HepG2 (cell line): ENCODE results near the gene HMGN4. TPM values are rescaled to one million over a fixed set of nuclear protein-coding genes. Genes with fewer than 3 reads are reported as not detected.

ENCODE experiments used
- ATAC-seq: fragments of 200-7000 bp; cut with Tn5 transposase; 3 replicates; pipeline ENCODE4 v1.9.1; 2020; ENCODE audit warnings: mild to moderate bottlenecking, moderate library complexity
- BruUV-seq: library from RNA; stranded (reverse); fragments of 400-500 nt; replicated peaks from 2 replicates; lab custom pipeline; 2021; lab: Mats Ljungman, UMichigan
- CTCF ChIA-PET: fragments of 300-600 bp; formaldehyde crosslinking; extraction: SDS; loops from one replicate; lab custom pipeline; 2021; ENCODE audit warnings: low total read pairs, inconsistent platforms, low intra/inter-chr PET ratio; lab: Yijun Ruan, JAX
- POLR2A ChIA-PET: fragments of 350-600 bp; sonication (Branson Sonifier 250); formaldehyde crosslinking; loops from one replicate; lab custom pipeline; 2020; ENCODE audit warnings: antibody characterized with exemption, inconsistent platforms; lab: Yijun Ruan, JAX
- DNase-seq: peaks from one replicate; pipeline ENCODE4 v3.0.0-alpha.2; 2015; ENCODE audit warnings: low spot score
- FAIRE-seq: peaks from 3 replicates; lab custom pipeline; 2011; peaks lifted over from hg19 to GRCh38; lab: Jason Lieb, UNC
- H2AFZ ChIP-seq: one replicate; pipeline ENCODE4 v1.6.1; 2011; ENCODE audit warnings: low read length, inconsistent platforms
- H3K27ac ChIP-seq: fragments of 300-600 bp; 3 replicates; pipeline ENCODE4 v1.8.0; 2011; ENCODE audit warnings: mixed run types, mild to moderate bottlenecking, mixed read lengths, low read length, inconsistent platforms; ENCODE audit not compliant: insufficient read depth; ENCODE audit errors: extremely low read length
- H3K27me3 ChIP-seq, 2 experiments: fragments of 200-600 bp in 1 of 2; 2 replicates in 1 of 2; 3 replicates in 1 of 2; pipeline versions ENCODE4 v1.6.0 to v1.8.0; 2011; ENCODE audit warnings: low read length in 2 of 2, mild to moderate bottlenecking in 2 of 2, moderate library complexity in 2 of 2, inconsistent platforms in 1 of 2; ENCODE audit not compliant: insufficient read depth in 2 of 2, control insufficient read depth in 1 of 2
- H3K36me3 ChIP-seq, 2 experiments: fragments of 200-600 bp in 1 of 2; replicated peaks in 1 of 2; 2 replicates in 1 of 2; 3 replicates in 1 of 2; pipeline versions ENCODE4 v1.5.1 to v1.8.0; 2011; ENCODE audit warnings: low read length in 2 of 2, inconsistent platforms in 1 of 2; ENCODE audit not compliant: insufficient read depth in 2 of 2, control insufficient read depth in 1 of 2
- H3K4me1 ChIP-seq: 2 replicates; pipeline ENCODE4 v1.5.1; 2012; ENCODE audit warnings: low read length, inconsistent platforms; ENCODE audit not compliant: insufficient read depth
- H3K4me2 ChIP-seq: 2 replicates; pipeline ENCODE4 v1.6.0; 2011; ENCODE audit warnings: low read depth, low read length, inconsistent platforms
- H3K4me3 ChIP-seq, 3 experiments: fragments of 200-600 bp in 1 of 3; sonication (generic), shearing (Covaris generic) in 1 of 3; replicated peaks in 1 of 3; 2 replicates each; pipeline ENCODE4 v1.5.1; 2011 to 2016; ENCODE audit warnings: low read length in 3 of 3, inconsistent platforms in 2 of 3, low read depth in 2 of 3, mild to moderate bottlenecking in 2 of 3, control low read depth in 1 of 3, mixed read lengths in 1 of 3; ENCODE audit not compliant: insufficient read depth in 1 of 3
- H3K79me2 ChIP-seq: one replicate; pipeline ENCODE4 v1.6.1; 2011; ENCODE audit warnings: low read length, inconsistent platforms; ENCODE audit not compliant: insufficient read depth
- H3K9ac ChIP-seq: 2 replicates; pipeline ENCODE4 v1.6.0; 2011; ENCODE audit warnings: mild to moderate bottlenecking, low read depth, low read length, inconsistent platforms; ENCODE audit not compliant: insufficient read depth
- H3K9me3 ChIP-seq: 2 replicates; pipeline ENCODE4 v1.5.1; 2012; ENCODE audit warnings: mild to moderate bottlenecking, low read length
- H4K20me1 ChIP-seq: 2 replicates; pipeline ENCODE4 v1.6.0; 2011; ENCODE audit warnings: inconsistent platforms, mild to moderate bottlenecking, low read length, moderate library complexity; ENCODE audit not compliant: insufficient read depth
- FOXM1 ChIP-seq: sonication (generic); formaldehyde crosslinking; IDR thresholded peaks from 2 replicates; pipeline ENCODE4 v1.5.0; 2020; ENCODE audit warnings: missing genetic modification reagents
- IKZF4 ChIP-seq: sonication (generic); formaldehyde crosslinking; IDR thresholded peaks from 2 replicates; pipeline ENCODE4 v1.5.1; 2020; ENCODE audit warnings: borderline replicate concordance, mild to moderate bottlenecking, low read depth, missing genetic modification reagents; ENCODE audit errors: not compliant biosample characterization
- KDM4B ChIP-seq: sonication (generic); formaldehyde crosslinking; IDR thresholded peaks from 2 replicates; pipeline ENCODE4 v1.4.0; 2020; ENCODE audit warnings: missing genetic modification reagents
- MAFK ChIP-seq, 2 experiments: IDR thresholded peaks in 1 of 2; conservative IDR thresholded peaks in 1 of 2; 2 replicates each; pipeline ENCODE4 v1.6.1; 2011; ENCODE audit warnings: improper control_type of control experiment in 2 of 2, low read length in 2 of 2
- NAIF1 ChIP-seq: sonication (generic); formaldehyde crosslinking; IDR thresholded peaks from 2 replicates; pipeline ENCODE4 v1.5.0; 2020; ENCODE audit warnings: mild to moderate bottlenecking, missing genetic modification reagents, borderline replicate concordance
- NCOA5 ChIP-seq: sonication (generic); formaldehyde crosslinking; IDR thresholded peaks from 2 replicates; pipeline ENCODE4 v1.4.0; 2020; ENCODE audit warnings: missing genetic modification reagents
- SMC3 ChIP-seq: IDR thresholded peaks from 2 replicates; pipeline ENCODE4 v1.6.1; 2011; ENCODE audit warnings: low read length, improper control_type of control experiment
- SUZ12 ChIP-seq: fragments of 150-350 bp; IDR thresholded peaks from 2 replicates; pipeline ENCODE4 v1.6.1; 2014; ENCODE audit warnings: low read depth, low read length
- TAF1 ChIP-seq: sonication (generic); formaldehyde crosslinking; IDR thresholded peaks from 2 replicates; pipeline ENCODE4 v1.4.0; 2020; ENCODE audit warnings: missing genetic modification reagents
- ZNF891 ChIP-seq: sonication (generic); formaldehyde crosslinking; IDR thresholded peaks from 2 replicates; pipeline ENCODE4 v1.5.0; 2020; ENCODE audit warnings: mild to moderate bottlenecking, missing genetic modification reagents
- WGBS: methylation state at CpG from one replicate; pipeline ENCODE4 v1.1.6; 2017; ENCODE audit warnings: low lambda C conversion rate; 5-methylcytosine and 5-hydroxymethylcytosine counted together
- in situ Hi-C: cut with HindIII; loops from 2 replicates; pipeline ENCODE4 v1.10.0; 2017; ENCODE audit warnings: low pct_unique_long_range_greater_than_20kb; ENCODE audit not compliant: extremely low pct_ligation_motif_present
- intact Hi-C: fragments of 100-400 bp; cut with micrococcal nuclease; formaldehyde crosslinking; loops from one replicate; pipeline ENCODE4 v1.10.0; 2022; ENCODE audit not compliant: unreplicated experiment
- polyA plus RNA-seq, 8 experiments: library from polyadenylated mRNA; depleted of rRNA in 3 of 8; stranded (reverse) in 7 of 8; unstranded in 1 of 8; fragments of >200 nt; fragmentation: Illumina TruSeq in 4 of 8; extraction: Trizol in 4 of 8; gene quantifications; 2 replicates each; pipeline versions ENCODE4 v1.2.1 to v1.2.3, GENCODE V29; 2011 to 2016; ENCODE audit warnings: low read depth in 4 of 8, missing spikeins in 1 of 8, mixed read lengths in 1 of 8; ENCODE audit not compliant: insufficient read depth in 1 of 8
- total RNA-seq, 5 experiments: library from RNA; depleted of rRNA; stranded (reverse); fragments of >200 nt; fragmentation: Illumina TruSeq; extraction: Trizol; gene quantifications; 2 replicates each; pipeline ENCODE4 v1.2.3, GENCODE V29; 2016; ENCODE audit warnings: low read depth in 1 of 5
- TF ChIP-seq, protein P1 (sequence below): IDR thresholded peaks from 2 replicates; pipeline ENCODE4 v1.6.1; 2016; ENCODE audit warnings: control low read depth
- TF ChIP-seq, protein P2 (sequence below): IDR thresholded peaks from 2 replicates; pipeline ENCODE4 v1.6.1; 2018; ENCODE audit warnings: missing genetic modification reagents

Gene HMGN4
- total and polyA plus RNA-seq, 2 of the 13 experiments (the other 11 are each of a cell fraction or from before 2014, with no cell fraction given): 39.9 to 52.1 TPM

DNA sequence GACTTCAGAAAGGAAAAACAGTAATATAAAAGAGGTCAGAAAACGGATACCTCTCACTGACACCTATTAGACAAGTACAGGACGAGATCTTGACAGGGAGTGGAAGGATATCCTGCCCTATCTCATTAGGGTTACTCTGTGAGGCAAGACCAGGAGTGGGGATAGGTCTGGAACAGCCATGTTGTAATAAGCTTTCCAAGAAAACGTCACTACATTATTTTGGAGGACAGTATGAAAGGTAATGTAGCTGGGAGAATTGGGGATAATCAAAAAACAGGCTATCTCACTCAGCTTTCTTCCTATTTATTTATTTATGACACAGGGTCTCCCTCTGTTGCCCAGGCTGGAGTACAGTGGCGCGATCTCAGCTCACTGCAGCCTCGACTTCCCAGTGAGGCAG is 25.3 kb downstream of the HMGN4 start:
- H3K4me1 ChIP-seq: peaks cover 76% of the 10 kb centered on the region
- 89% methylated on average over 6 of the region's 6 CpGs for WGBS
- H3K9me3 ChIP-seq: no peaks in the 10 kb centered on the region
- intact Hi-C loops: no loop called here
- H3K4me3 ChIP-seq: no peak overlapping the region
- ChIA-PET POLR2A (interaction anchor here (0.8 kb wide), 1 partner anchor 347 kb away, joined by 3 read pairs; a partner anchor contains a TSS), CTCF (no interaction called here)
- ATAC-seq (no peak), FAIRE-seq (no peak), DNase-seq (no peak)
- H2AFZ ChIP-seq: peak overlapping the region; percentile 33
- H3K27me3 ChIP-seq: no peaks in the 10 kb centered on the region; a peak in 1 of 5 replicates
- no peak overlapping the region for H3K4me2 ChIP-seq
- H4K20me1 ChIP-seq: no peaks in the 10 kb centered on the region
- no peaks in the 10 kb centered on the region for H3K79me2 ChIP-seq
- in situ Hi-C loops: no loop called here
- no peak overlapping the region for H3K27ac ChIP-seq
- no TSS peak for BruUV-seq
- H3K36me3 ChIP-seq: no peaks in the 10 kb centered on the region
- no peak overlapping the region for H3K9ac ChIP-seq
- TF ChIP-seq SMC3 (no peak), TAF1 (CRISPR knock-in tag) (no peak), KDM4B (CRISPR knock-in tag) (no peak), NAIF1 (no peak), SUZ12 (no peak), MAFK (conservative IDR thresholded peaks at IDR 0.05 in 1 of 2, IDR thresholded peaks at IDR 0.05 in 1 of 2; ENCODE audit: low read length in 2 of 2) (no peak), FOXM1 (no peak), ZNF891 (no peak), NCOA5 (CRISPR knock-in tag) (no peak), IKZF4 (CRISPR knock-in tag) (no peak)
- TF ChIP-seq, protein P1, sequence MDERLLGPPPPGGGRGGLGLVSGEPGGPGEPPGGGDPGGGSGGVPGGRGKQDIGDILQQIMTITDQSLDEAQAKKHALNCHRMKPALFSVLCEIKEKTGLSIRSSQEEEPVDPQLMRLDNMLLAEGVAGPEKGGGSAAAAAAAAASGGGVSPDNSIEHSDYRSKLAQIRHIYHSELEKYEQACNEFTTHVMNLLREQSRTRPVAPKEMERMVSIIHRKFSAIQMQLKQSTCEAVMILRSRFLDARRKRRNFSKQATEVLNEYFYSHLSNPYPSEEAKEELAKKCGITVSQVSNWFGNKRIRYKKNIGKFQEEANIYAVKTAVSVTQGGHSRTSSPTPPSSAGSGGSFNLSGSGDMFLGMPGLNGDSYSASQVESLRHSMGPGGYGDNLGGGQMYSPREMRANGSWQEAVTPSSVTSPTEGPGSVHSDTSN (CRISPR knock-in tag): no peak
- TF ChIP-seq, protein P2, sequence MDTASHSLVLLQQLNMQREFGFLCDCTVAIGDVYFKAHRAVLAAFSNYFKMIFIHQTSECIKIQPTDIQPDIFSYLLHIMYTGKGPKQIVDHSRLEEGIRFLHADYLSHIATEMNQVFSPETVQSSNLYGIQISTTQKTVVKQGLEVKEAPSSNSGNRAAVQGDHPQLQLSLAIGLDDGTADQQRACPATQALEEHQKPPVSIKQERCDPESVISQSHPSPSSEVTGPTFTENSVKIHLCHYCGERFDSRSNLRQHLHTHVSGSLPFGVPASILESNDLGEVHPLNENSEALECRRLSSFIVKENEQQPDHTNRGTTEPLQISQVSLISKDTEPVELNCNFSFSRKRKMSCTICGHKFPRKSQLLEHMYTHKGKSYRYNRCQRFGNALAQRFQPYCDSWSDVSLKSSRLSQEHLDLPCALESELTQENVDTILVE (CRISPR knock-in tag): no peak
